ENCODE measurements around the gene ACTA1. TPM values are rescaled to one million over a fixed set of nuclear protein-coding genes. Genes with fewer than 3 reads are reported as not detected.
A peak's percentile ranks its signal among the peaks of the same experiment; 100 is the strongest.
"Not testable (repeated sequence)": the region's sequence is repeated elsewhere in the genome, so short reads cannot be mapped to it uniquely, and the experiment has no call there.

The ACTA1 gene
- 0.23 and 0.48 TPM in 2 replicates for total RNA-seq
- long read RNA-seq, result 0 reads

DNA sequence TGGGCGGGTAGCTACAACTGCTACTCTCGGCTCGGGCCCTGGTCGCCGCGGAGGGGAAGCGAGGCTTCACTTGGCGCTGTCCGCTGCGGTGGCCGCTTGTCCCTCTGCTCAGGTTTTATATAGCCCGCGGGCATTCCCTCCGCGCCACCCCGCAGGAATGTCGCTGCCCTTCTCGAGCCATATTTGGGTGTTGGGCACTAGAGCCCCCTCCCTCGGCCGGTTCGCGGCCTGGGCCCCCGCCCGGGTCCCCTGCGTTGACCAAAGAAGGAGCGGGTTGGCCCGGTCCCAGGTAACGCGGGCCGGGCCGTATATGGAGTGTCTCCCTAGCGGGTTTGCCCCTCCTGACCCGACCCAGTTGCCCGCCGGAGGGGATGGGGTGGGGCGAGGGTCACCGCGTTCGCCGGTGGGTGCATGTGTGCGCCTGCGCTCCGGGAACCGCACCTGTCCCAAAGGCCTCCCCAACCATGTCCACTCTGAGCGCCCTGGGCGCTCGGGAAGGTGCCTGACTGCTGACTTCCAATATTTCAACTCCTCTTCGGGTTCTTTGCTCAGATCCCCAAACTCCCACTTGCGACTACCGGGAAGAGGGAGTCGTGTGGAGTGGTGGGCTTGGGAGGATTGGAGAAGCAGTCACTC lies at the start of gene ACTA1:
Gene ACTA1, minus strand, starts transcription at position 90 of the 636 bp plus-strand sequence. CDS start 979 bp downstream, outside the sequence.
- DNase-seq (ENCODE audit: low read depth, low spot score), result no peak
- peaks cover 12% of the 10 kb centered on the region for H3K4me1 Mint-ChIP-seq
- H3K4me3 Mint-ChIP-seq, result peak within 1 kb of the TSS; percentile 19
- TF ChIP-seq, protein P1, sequence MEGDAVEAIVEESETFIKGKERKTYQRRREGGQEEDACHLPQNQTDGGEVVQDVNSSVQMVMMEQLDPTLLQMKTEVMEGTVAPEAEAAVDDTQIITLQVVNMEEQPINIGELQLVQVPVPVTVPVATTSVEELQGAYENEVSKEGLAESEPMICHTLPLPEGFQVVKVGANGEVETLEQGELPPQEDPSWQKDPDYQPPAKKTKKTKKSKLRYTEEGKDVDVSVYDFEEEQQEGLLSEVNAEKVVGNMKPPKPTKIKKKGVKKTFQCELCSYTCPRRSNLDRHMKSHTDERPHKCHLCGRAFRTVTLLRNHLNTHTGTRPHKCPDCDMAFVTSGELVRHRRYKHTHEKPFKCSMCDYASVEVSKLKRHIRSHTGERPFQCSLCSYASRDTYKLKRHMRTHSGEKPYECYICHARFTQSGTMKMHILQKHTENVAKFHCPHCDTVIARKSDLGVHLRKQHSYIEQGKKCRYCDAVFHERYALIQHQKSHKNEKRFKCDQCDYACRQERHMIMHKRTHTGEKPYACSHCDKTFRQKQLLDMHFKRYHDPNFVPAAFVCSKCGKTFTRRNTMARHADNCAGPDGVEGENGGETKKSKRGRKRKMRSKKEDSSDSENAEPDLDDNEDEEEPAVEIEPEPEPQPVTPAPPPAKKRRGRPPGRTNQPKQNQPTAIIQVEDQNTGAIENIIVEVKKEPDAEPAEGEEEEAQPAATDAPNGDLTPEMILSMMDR (conservative IDR thresholded peaks at IDR 0.05), result no peak
- no peaks in the 10 kb centered on the region for H3K9me3 Mint-ChIP-seq
- peaks cover 81% of the 10 kb centered on the region for H3K27me3 Mint-ChIP-seq (ENCODE audit: low read depth)
- H3K27ac Mint-ChIP-seq (ENCODE audit: unreplicated experiment), result no peak within 1 kb of the TSS
- peaks cover 7% of the 10 kb centered on the region for H3K36me3 Mint-ChIP-seq (ENCODE audit: low read depth)

DNA sequence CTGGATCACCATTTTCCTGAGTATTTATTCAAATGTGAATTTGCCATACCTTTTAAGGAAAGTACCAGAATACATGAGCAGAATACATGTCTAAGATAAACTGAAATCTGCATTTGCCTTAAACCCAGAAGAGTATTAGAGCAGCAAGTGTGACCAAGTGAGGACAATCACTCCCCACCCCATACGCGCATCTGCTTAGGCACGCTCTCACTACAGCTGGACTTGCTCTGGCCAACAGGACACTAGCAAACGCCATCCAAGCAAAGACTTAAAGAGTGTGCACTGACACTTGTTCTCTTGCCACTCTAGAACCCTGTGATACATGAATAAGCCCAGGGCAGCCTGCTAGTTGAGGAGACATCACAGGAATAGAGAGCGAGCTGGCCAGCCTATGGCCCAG lies 48.6 kb upstream of the ACTA1 start:
- H3K4me3 Mint-ChIP-seq, result no peak overlapping the region
- DNase-seq (ENCODE audit: low read depth, low spot score), result no peak
- H3K9me3 Mint-ChIP-seq, result no peaks in the 10 kb centered on the region
- H3K36me3 Mint-ChIP-seq (ENCODE audit: low read depth), result peaks cover 9% of the 10 kb centered on the region
- H3K4me1 Mint-ChIP-seq, result peaks cover 5% of the 10 kb centered on the region
- TF ChIP-seq, protein P1 (conservative IDR thresholded peaks at IDR 0.05), result no peak
- no peak overlapping the region for H3K27ac Mint-ChIP-seq (ENCODE audit: unreplicated experiment)
- no peaks in the 10 kb centered on the region for H3K27me3 Mint-ChIP-seq (ENCODE audit: low read depth)

DNA sequence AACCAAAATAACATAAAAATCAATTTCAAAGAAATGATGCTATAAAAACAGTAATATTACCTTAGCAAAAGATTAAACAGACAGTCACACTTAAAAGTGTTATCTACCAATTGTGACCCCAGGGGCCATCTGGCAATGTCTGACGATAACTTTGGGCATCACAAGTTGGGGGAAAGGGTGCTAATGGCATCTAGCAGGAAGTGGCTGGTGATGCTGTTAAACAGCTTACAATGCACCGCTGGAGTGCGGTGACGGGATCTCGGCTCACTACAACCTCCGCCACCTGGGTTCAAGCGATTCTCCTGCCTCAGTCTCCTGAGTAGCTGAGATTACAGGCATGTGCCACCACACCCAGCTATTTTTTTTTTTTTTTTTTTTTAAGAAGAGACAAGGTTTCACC lies 46.6 kb upstream of the ACTA1 start:
- H3K27ac Mint-ChIP-seq (ENCODE audit: unreplicated experiment), result no peak overlapping the region
- TF ChIP-seq, protein P1 (conservative IDR thresholded peaks at IDR 0.05), result no peak

DNA sequence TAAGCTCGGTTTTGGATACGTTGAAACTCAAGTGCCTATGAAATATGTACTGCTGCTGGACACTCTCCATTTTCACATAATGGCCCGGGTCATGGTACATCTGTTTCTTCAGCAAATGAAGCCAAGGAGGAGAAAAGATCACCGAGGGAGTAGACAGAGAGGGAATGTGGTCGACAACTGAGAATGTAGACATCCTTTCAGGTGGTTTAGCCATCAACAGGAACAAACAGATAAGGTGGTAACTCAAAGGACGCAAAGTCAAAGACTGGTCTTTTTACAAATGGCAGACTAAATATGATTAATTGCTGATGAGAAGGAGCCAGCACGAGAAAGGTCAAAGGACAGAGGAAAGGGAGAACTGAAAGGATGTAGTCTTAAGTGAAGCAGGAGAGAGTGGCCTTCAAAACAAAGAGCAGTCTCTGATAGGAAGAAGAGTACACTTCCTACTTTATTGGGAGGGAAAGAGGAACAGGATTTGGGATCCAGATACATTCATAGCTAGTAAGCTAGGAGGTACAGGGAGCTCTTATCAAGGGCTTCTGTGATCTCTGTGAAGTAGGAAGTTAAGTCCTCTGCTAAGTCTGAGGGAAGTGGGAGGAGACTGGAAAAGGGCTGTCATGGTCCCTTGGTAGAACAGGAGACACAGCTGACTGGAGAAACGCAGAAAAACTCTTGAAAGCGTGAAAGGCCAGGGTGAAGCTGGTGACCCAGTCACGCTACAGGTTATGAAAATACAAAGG lies 45.9 kb upstream of the ACTA1 start:
- TF ChIP-seq, protein P1 (conservative IDR thresholded peaks at IDR 0.05), result no peak
- Mint-ChIP-seq H3K4me3 (no peak overlapping the region), H3K27ac (ENCODE audit: unreplicated experiment) (no peak overlapping the region), H3K27me3 (ENCODE audit: low read depth) (no peaks in the 10 kb centered on the region), H3K9me3 (no peaks in the 10 kb centered on the region), H3K36me3 (ENCODE audit: low read depth) (peaks cover 20% of the 10 kb centered on the region), H3K4me1 (peaks cover 5% of the 10 kb centered on the region)
- DNase-seq (ENCODE audit: low read depth, low spot score), result no peak

More for the DNA sequence above, 46.6 kb upstream of the ACTA1 start:
- no peak overlapping the region for H3K4me3 Mint-ChIP-seq
- no peak for DNase-seq (ENCODE audit: low read depth, low spot score)
- H3K4me1 Mint-ChIP-seq, result peaks cover 5% of the 10 kb centered on the region
- H3K36me3 Mint-ChIP-seq (ENCODE audit: low read depth), result peaks cover 16% of the 10 kb centered on the region
- no peaks in the 10 kb centered on the region for H3K9me3 Mint-ChIP-seq
- no peaks in the 10 kb centered on the region for H3K27me3 Mint-ChIP-seq (ENCODE audit: low read depth)

DNA sequence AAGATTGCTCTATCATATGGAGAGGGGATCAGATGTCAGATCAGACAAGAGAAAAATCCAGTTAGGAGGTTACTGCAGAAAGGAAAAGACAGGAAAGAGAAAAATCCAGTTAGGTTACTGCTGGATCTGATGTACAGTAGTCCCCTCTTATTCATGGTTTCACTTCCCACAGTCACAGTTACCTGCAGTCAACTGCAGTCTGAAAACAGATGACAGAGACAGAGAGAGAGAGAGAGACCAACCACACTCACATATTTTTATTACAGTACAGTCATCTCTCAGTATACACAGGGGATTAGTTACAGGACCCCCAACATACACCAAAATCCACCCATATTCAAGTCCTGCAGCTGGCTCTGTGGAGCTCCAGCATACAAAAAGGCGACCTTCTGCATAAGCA lies 45.0 kb upstream of the ACTA1 start:
- TF ChIP-seq, protein P1 (conservative IDR thresholded peaks at IDR 0.05), result no peak
- Mint-ChIP-seq H3K4me1 (peaks cover 5% of the 10 kb centered on the region), H3K9me3 (no peaks in the 10 kb centered on the region), H3K4me3 (no peak overlapping the region), H3K27me3 (ENCODE audit: low read depth) (no peaks in the 10 kb centered on the region), H3K27ac (ENCODE audit: unreplicated experiment) (no peak overlapping the region), H3K36me3 (ENCODE audit: low read depth) (peaks cover 17% of the 10 kb centered on the region)
- DNase-seq (ENCODE audit: low read depth, low spot score), result no peak

DNA sequence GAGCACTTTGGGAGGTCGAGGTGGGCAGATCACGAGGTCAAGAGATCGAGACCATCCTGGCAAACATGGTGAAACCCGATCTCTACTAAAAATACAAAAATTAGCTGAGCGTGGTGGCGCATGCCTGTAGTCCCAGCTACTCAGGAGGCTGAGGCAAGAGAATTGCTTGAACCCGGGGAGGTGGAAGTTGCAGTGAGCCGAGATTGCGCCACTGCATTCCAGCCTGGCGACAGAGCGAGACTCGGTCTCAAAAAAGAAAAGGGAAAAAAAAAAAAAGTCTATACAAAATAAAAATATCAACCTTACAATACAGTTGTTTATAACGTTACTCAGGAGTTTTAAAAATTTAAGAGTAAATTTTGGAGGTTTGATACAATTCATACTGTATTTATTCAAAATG lies 42.0 kb upstream of the ACTA1 start:
- DNase-seq (ENCODE audit: low read depth, low spot score); H3K4me3 Mint-ChIP-seq; H3K27ac Mint-ChIP-seq (ENCODE audit: unreplicated experiment); H3K4me1 Mint-ChIP-seq; H3K9me3 Mint-ChIP-seq; H3K27me3 Mint-ChIP-seq (ENCODE audit: low read depth): not testable (repeated sequence)
- H3K36me3 Mint-ChIP-seq (ENCODE audit: low read depth), result peaks cover 13% of the 10 kb centered on the region

All from neural crest cell (in vitro differentiated cells).